RWPE2 (cell line): ENCODE measurements around the gene PLPPR1.
"Not testable (repeated sequence)": the region's sequence is repeated elsewhere in the genome, so short reads cannot be mapped to it uniquely, and the experiment has no call there.

ENCODE experiments used
- ATAC-seq: fragments of 200-7000 bp; cut with Tn5 transposase; 3 replicates; pipeline ENCODE4 v1.9.1; 2021; ENCODE audit warnings: low read depth
- DNase-seq: peaks from one replicate; pipeline ENCODE4 v3.0.0-alpha.2; 2020; ENCODE audit warnings: low spot score
- H3K27ac ChIP-seq: fragments of 450-650 bp; 2 replicates; pipeline ENCODE4 v1.5.1; 2017; ENCODE audit warnings: mild to moderate bottlenecking; ENCODE audit not compliant: poor library complexity, severe bottlenecking
- H3K27me3 ChIP-seq: fragments of 250-450 bp; sonication (Bioruptor Pico); 2 replicates; pipeline ENCODE4 v1.5.1; 2021; ENCODE audit warnings: mild to moderate bottlenecking, moderate library complexity; ENCODE audit not compliant: insufficient read depth, poor library complexity, severe bottlenecking
- H3K36me3 ChIP-seq: fragments of 250-450 bp; sonication (Bioruptor Pico); 2 replicates; pipeline ENCODE4 v1.5.1; 2020; ENCODE audit warnings: low read depth, mild to moderate bottlenecking, moderate library complexity
- H3K4me1 ChIP-seq: fragments of 250-450 bp; sonication (Bioruptor Pico); 2 replicates; pipeline ENCODE4 v1.5.1; 2021; ENCODE audit warnings: mild to moderate bottlenecking, moderate library complexity; ENCODE audit not compliant: insufficient read depth, poor library complexity, severe bottlenecking
- H3K4me3 ChIP-seq: fragments of 250-450 bp; sonication (Bioruptor Pico); 2 replicates; pipeline ENCODE4 v1.5.1; 2021; ENCODE audit warnings: mild to moderate bottlenecking, moderate library complexity; ENCODE audit not compliant: severe bottlenecking
- H3K9me3 ChIP-seq: fragments of 250-450 bp; sonication (Bioruptor Pico); 2 replicates; pipeline ENCODE4 v1.5.1; 2021; ENCODE audit warnings: mild to moderate bottlenecking, moderate library complexity; ENCODE audit not compliant: severe bottlenecking
- TF ChIP-seq, protein P1 (sequence below): fragments of 450-650 bp; IDR thresholded peaks from one replicate; pipeline ENCODE4 v1.5.1; 2017; ENCODE audit warnings: mild to moderate bottlenecking, moderate library complexity; ENCODE audit not compliant: poor library complexity, severe bottlenecking

PLPPR1 gene

GRCh38 chr9:101038488-101038887 is 10.0 kb downstream of the PLPPR1 start:
- no peak overlapping the region for H3K27ac ChIP-seq
- H3K27me3 ChIP-seq, result no peaks in the 10 kb centered on the region
- no peak for ATAC-seq
- DNase-seq, result no peak
- no peaks in the 10 kb centered on the region for H3K4me1 ChIP-seq
- no peaks in the 10 kb centered on the region for H3K9me3 ChIP-seq
- TF ChIP-seq, protein P1, sequence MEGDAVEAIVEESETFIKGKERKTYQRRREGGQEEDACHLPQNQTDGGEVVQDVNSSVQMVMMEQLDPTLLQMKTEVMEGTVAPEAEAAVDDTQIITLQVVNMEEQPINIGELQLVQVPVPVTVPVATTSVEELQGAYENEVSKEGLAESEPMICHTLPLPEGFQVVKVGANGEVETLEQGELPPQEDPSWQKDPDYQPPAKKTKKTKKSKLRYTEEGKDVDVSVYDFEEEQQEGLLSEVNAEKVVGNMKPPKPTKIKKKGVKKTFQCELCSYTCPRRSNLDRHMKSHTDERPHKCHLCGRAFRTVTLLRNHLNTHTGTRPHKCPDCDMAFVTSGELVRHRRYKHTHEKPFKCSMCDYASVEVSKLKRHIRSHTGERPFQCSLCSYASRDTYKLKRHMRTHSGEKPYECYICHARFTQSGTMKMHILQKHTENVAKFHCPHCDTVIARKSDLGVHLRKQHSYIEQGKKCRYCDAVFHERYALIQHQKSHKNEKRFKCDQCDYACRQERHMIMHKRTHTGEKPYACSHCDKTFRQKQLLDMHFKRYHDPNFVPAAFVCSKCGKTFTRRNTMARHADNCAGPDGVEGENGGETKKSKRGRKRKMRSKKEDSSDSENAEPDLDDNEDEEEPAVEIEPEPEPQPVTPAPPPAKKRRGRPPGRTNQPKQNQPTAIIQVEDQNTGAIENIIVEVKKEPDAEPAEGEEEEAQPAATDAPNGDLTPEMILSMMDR, result no peak
- no peaks in the 10 kb centered on the region for H3K36me3 ChIP-seq
- H3K4me3 ChIP-seq, result no peak overlapping the region

GRCh38 chr9:101039581-101039980 is 11.1 kb downstream of the PLPPR1 start:
- not testable (repeated sequence) for H3K4me1 ChIP-seq, ATAC-seq, DNase-seq, H3K27ac ChIP-seq, H3K27me3 ChIP-seq, H3K9me3 ChIP-seq, H3K4me3 ChIP-seq, H3K36me3 ChIP-seq

DNA sequence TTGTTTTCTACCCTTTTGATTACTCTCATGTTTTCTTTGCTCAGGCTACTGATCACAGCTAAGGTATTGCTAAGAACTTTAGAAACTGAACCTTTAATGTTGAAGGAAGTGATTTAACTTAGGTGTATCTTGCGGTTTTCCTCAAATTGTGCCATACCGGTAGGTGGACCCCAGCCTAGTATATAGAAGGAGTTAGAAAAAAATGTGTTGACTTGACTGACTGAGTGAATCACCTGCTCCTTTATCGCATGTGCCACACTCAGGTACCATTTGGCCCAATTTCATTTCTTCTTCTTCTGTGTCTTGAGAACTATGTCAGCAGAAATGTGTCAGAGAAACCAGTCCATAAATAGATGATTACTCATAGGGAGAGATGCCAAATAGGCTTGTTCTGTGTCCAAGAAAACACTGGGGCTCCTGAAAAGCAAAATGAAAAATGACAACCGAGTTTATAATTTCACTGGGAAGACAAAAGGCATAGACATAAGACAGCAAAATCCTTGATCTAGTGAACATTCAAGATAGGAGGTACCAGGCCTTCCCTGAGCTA is 19.4 kb downstream of the PLPPR1 start:
- H3K27ac ChIP-seq, result no peak overlapping the region
- no peak overlapping the region for H3K4me3 ChIP-seq
- H3K9me3 ChIP-seq, result no peaks in the 10 kb centered on the region
- no peaks in the 10 kb centered on the region for H3K27me3 ChIP-seq
- ATAC-seq (no peak), DNase-seq (no peak)
- H3K4me1 ChIP-seq, result no peaks in the 10 kb centered on the region
- TF ChIP-seq, protein P1, result no peak
- no peaks in the 10 kb centered on the region for H3K36me3 ChIP-seq

DNA sequence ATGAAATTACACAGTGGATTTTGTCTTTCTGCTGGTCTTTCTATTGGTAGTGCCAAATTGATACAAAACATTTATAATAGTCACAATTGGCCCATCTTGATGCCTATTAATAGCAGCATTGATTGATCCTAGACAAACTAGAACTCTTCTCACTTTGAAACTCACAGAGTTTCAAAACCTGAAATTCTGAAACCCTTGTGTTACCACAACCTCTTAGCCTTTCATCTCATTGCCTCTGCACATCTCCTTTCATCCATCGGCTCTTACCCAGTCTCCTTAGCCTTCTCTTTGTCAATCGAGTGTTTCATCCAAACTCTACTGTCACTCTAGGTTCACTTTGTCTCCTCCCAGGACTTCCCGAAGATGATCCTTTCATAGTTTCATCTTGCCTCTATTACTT is 22.1 kb downstream of the PLPPR1 start:
- H3K27ac ChIP-seq, result no peak overlapping the region
- no peak overlapping the region for H3K4me3 ChIP-seq
- TF ChIP-seq, protein P1, result no peak
- H3K4me1 ChIP-seq, result no peaks in the 10 kb centered on the region
- no peaks in the 10 kb centered on the region for H3K36me3 ChIP-seq
- no peaks in the 10 kb centered on the region for H3K9me3 ChIP-seq
- ATAC-seq, result no peak
- H3K27me3 ChIP-seq, result no peaks in the 10 kb centered on the region
- DNase-seq, result no peak

DNA sequence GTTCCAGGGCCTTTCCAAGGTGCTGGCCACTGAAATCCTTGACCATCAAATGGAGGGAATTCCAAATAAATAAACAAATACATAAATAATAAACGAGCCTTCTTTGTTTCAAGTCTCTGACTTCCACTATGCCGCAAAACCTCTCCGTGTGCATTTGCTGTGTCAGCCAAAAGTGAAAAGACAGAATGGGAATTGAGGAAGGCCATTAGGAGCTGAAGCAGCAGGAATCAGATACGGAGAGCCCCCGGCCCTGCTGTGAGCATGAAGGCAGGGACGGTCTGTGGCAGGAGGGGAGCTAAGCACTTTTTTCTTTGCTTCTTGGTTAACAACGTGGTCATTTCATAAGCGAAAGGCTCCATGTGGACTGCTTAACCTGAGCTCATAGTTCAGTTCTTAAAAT is 26.1 kb downstream of the PLPPR1 start:
- H3K36me3 ChIP-seq, result no peaks in the 10 kb centered on the region

More for the DNA sequence above, 26.1 kb downstream of the PLPPR1 start:
- Histone ChIP-seq H3K27ac (no peak overlapping the region), H3K9me3 (no peaks in the 10 kb centered on the region), H3K27me3 (no peaks in the 10 kb centered on the region), H3K4me3 (no peak overlapping the region), H3K4me1 (no peaks in the 10 kb centered on the region)
- ATAC-seq, result no peak
- TF ChIP-seq, protein P1, result no peak
- no peak for DNase-seq
